GM23248 (cell line): ENCODE measurements around the gene RPL29.

Source experiments
- EZH2 ChIP-seq: fragments of 200-600 bp; sonication (generic); IDR thresholded peaks from 2 replicates; pipeline ENCODE4 v1.6.1; 2018; ENCODE audit warnings: antibody characterized with exemption, mild to moderate bottlenecking; ENCODE audit not compliant: insufficient read depth, poor library complexity, severe bottlenecking
- EZH2phosphoT487 ChIP-seq: fragments of 200-600 bp; sonication (generic); IDR thresholded peaks from 2 replicates; pipeline ENCODE4 v1.6.1; 2018; ENCODE audit warnings: antibody characterized with exemption, moderate library complexity, mild to moderate bottlenecking, low read depth; ENCODE audit not compliant: insufficient read depth

- TF ChIP-seq EZH2phosphoT487 (no peak), EZH2 (no peak)
Observed at GRCh38 chr3:51968170-51968775, 27.4 kb downstream of the RPL29 start.
